H1 (cell line): ENCODE measurements around the gene UNK. TPM values are rescaled to one million over a fixed set of nuclear protein-coding genes. Genes with fewer than 3 reads are reported as not detected.

Experiments used
- CTCF ChIA-PET: fragments of 300-600 bp; sonication (Branson Sonifier 250); formaldehyde crosslinking; loops from one replicate; lab custom pipeline; 2021; ENCODE audit not compliant: partially characterized antibody; lab: Charles Lee
- POLR2A ChIA-PET: fragments of 300-600 bp; sonication (Branson Sonifier 250); formaldehyde crosslinking; loops from one replicate; lab custom pipeline; 2021; ENCODE audit warnings: inconsistent platforms; ENCODE audit not compliant: partially characterized antibody; lab: Charles Lee
- DNase-seq, 2 experiments: peaks; one replicate each; pipeline versions ENCODE4 v3.0.0 to v3.0.0-alpha.2; 2010 to 2022; ENCODE audit warnings: low spot score in 2 of 2, low read depth in 1 of 2, mixed read lengths in 1 of 2
- FAIRE-seq: peaks from 2 replicates; lab custom pipeline; 2011; peaks lifted over from hg19 to GRCh38; lab: Jason Lieb, UNC
- H2AFZ ChIP-seq: 2 replicates; pipeline ENCODE4 v1.8.1; 2012; ENCODE audit warnings: low read length, inconsistent platforms
- H2AK5ac ChIP-seq: 2 replicates; pipeline ENCODE4 v1.6.1; 2013; ENCODE audit warnings: low read depth, low read length
- H2BK120ac ChIP-seq: replicated peaks from 2 replicates; pipeline ENCODE3; 2013; ENCODE audit warnings: low read depth, low read length, inconsistent platforms
- H2BK12ac ChIP-seq: 2 replicates; pipeline ENCODE4 v1.6.1; 2013; ENCODE audit warnings: low read depth, low read length
- H2BK15ac ChIP-seq: 2 replicates; pipeline ENCODE4 v1.6.1; 2013; ENCODE audit warnings: low read length
- H2BK20ac ChIP-seq: 2 replicates; pipeline ENCODE4 v1.6.1; 2013; ENCODE audit warnings: low read length
- H2BK5ac ChIP-seq: 2 replicates; pipeline ENCODE4 v1.6.1; 2013; ENCODE audit warnings: low read depth, low read length
- H3K14ac ChIP-seq: 2 replicates; pipeline ENCODE4 v1.6.1; 2013; ENCODE audit warnings: inconsistent platforms; ENCODE audit not compliant: insufficient read length
- H3K18ac ChIP-seq: 2 replicates; pipeline ENCODE4 v1.6.1; 2013; ENCODE audit warnings: low read length; ENCODE audit errors: extremely low read depth
- H3K23ac ChIP-seq: 2 replicates; pipeline ENCODE4 v1.6.1; 2013; ENCODE audit warnings: inconsistent platforms; ENCODE audit not compliant: insufficient read length
- H3K23me2 ChIP-seq: 2 replicates; pipeline ENCODE4 v1.6.1; 2013; ENCODE audit warnings: low read depth, low read length
- H3K27ac ChIP-seq: 2 replicates; pipeline ENCODE4 v1.6.1; 2011; ENCODE audit warnings: low read depth, low read length, inconsistent platforms
- H3K27me3 ChIP-seq, 4 experiments: replicated peaks in 1 of 4; 1 replicate in 1 of 4; 2 replicates in 3 of 4; pipeline versions ENCODE4 v1.6.1 to v1.8.1; 2011 to 2013; ENCODE audit warnings: low read length in 3 of 4, mild to moderate bottlenecking in 3 of 4, inconsistent platforms in 2 of 4, mixed read lengths in 2 of 4, moderate library complexity in 1 of 4; ENCODE audit not compliant: control insufficient read depth in 3 of 4, insufficient read depth in 3 of 4; ENCODE audit errors: extremely low read depth in 1 of 4
- H3K36me3 ChIP-seq, 4 experiments: 2 replicates each; pipeline versions ENCODE4 v1.6.1 to v1.8.1; 2011 to 2013; ENCODE audit warnings: mild to moderate bottlenecking in 4 of 4, low read length in 3 of 4, moderate library complexity in 2 of 4, control low read depth in 1 of 4, inconsistent platforms in 1 of 4; ENCODE audit not compliant: insufficient read depth in 4 of 4, control insufficient read depth in 2 of 4
- H3K4ac ChIP-seq: replicated peaks from 2 replicates; pipeline ENCODE3; 2013; ENCODE audit warnings: low read length, low read depth, mixed read lengths, inconsistent platforms; ENCODE audit not compliant: insufficient read length
- H3K4me1 ChIP-seq, 4 experiments: replicated peaks in 1 of 4; 1 replicate in 1 of 4; 2 replicates in 3 of 4; pipeline versions ENCODE4 v1.6.1 to v1.8.1; 2011 to 2013; ENCODE audit warnings: low read length in 3 of 4, inconsistent platforms in 2 of 4, mixed read lengths in 1 of 4; ENCODE audit not compliant: insufficient read depth in 4 of 4, control insufficient read depth in 3 of 4
- H3K4me2 ChIP-seq, 2 experiments: 2 replicates each; pipeline versions ENCODE4 v1.6.1 to v1.8.1; 2011 to 2013; ENCODE audit warnings: low read depth in 2 of 2, low read length in 2 of 2, control low read depth in 1 of 2, inconsistent platforms in 1 of 2, mild to moderate bottlenecking in 1 of 2; ENCODE audit not compliant: insufficient read depth in 1 of 2
- H3K4me3 ChIP-seq, 4 experiments: fragments of 200-600, 300-600 bp in 1 of 4; sonication (generic), shearing (Covaris generic), sonication (Bioruptor Twin) in 1 of 4; 2 replicates each; pipeline versions ENCODE4 v1.5.1 to v1.8.1; 2011 to 2016; ENCODE audit warnings: low read length in 4 of 4, low read depth in 3 of 4, control low read depth in 2 of 4, inconsistent platforms in 2 of 4, mild to moderate bottlenecking in 2 of 4, mixed read lengths in 1 of 4, moderate library complexity in 1 of 4; ENCODE audit not compliant: insufficient read depth in 2 of 4; ENCODE audit errors: extremely low read depth in 1 of 4
- H3K56ac ChIP-seq: replicated peaks from 2 replicates; pipeline ENCODE3; 2013; ENCODE audit warnings: low read depth, mild to moderate bottlenecking, mixed read lengths, low read length, inconsistent platforms; ENCODE audit not compliant: insufficient read length
- H3K79me1 ChIP-seq: 2 replicates; pipeline ENCODE4 v1.6.1; 2013; ENCODE audit warnings: low read depth, low read length, control low read depth
- H3K79me2 ChIP-seq, 2 experiments: 2 replicates each; pipeline versions ENCODE4 v1.6.1 to v1.8.1; 2012 to 2013; ENCODE audit warnings: low read length in 2 of 2, mild to moderate bottlenecking in 2 of 2, inconsistent platforms in 1 of 2; ENCODE audit not compliant: insufficient read depth in 2 of 2, control insufficient read depth in 1 of 2
- H3K9ac ChIP-seq, 4 experiments: replicated peaks in 1 of 4; 1 replicate in 1 of 4; 2 replicates in 3 of 4; pipeline versions ENCODE4 v1.6.1 to v1.8.1; 2011 to 2013; ENCODE audit warnings: low read depth in 3 of 4, low read length in 3 of 4, control low read depth in 2 of 4, mild to moderate bottlenecking in 2 of 4, moderate library complexity in 2 of 4, inconsistent platforms in 1 of 4; ENCODE audit errors: extremely low read depth in 1 of 4
- H3K9me3 ChIP-seq, 2 experiments: 2 replicates each; pipeline versions ENCODE4 v1.6.1 to v1.8.1; 2012 to 2013; ENCODE audit warnings: mild to moderate bottlenecking in 2 of 2, moderate library complexity in 2 of 2, control low read depth in 1 of 2, inconsistent platforms in 1 of 2, low read depth in 1 of 2, low read length in 1 of 2, mixed read lengths in 1 of 2; ENCODE audit not compliant: insufficient read depth in 2 of 2
- H4K20me1 ChIP-seq, 2 experiments: replicated peaks in 1 of 2; 2 replicates each; pipeline versions ENCODE3 to v1.8.1; 2011 to 2013; ENCODE audit warnings: inconsistent platforms in 2 of 2, low read length in 2 of 2, mild to moderate bottlenecking in 1 of 2; ENCODE audit not compliant: insufficient read depth in 2 of 2, control insufficient read depth in 1 of 2
- H4K5ac ChIP-seq: 2 replicates; pipeline ENCODE4 v1.6.1; 2013; ENCODE audit warnings: low read length, low read depth, mixed read lengths, inconsistent platforms; ENCODE audit not compliant: insufficient read length
- H4K8ac ChIP-seq: 2 replicates; pipeline ENCODE4 v1.8.0; 2013; ENCODE audit warnings: mild to moderate bottlenecking, moderate library complexity, low read length, inconsistent platforms; ENCODE audit not compliant: insufficient read depth; ENCODE audit errors: extremely low read depth
- H4K91ac ChIP-seq: replicated peaks from 2 replicates; pipeline ENCODE3; 2013; ENCODE audit warnings: low read length, mixed read lengths, inconsistent platforms; ENCODE audit not compliant: insufficient read length
- ASH2L ChIP-seq: fragments of 200-600, 300-600 bp; sonication (generic); IDR thresholded peaks from one replicate; pipeline ENCODE4 v1.7.1; 2017; ENCODE audit warnings: low read length
- CHD1 ChIP-seq: IDR thresholded peaks from 2 replicates; pipeline ENCODE4 v1.6.1; 2012; ENCODE audit warnings: low read depth, low read length, improper control_type of control experiment
- JUN ChIP-seq: IDR thresholded peaks from 2 replicates; pipeline ENCODE4 v1.6.1; 2011; ENCODE audit warnings: low read depth, mild to moderate bottlenecking, improper control_type of control experiment, low read length
- KDM5A ChIP-seq: fragments of 200-600 bp; IDR thresholded peaks from 2 replicates; pipeline ENCODE4 v1.7.1; 2012; ENCODE audit warnings: mild to moderate bottlenecking, low read length, inconsistent platforms, mixed read lengths
- RAD21 ChIP-seq, 2 experiments: IDR thresholded peaks in 1 of 2; conservative IDR thresholded peaks in 1 of 2; 2 replicates each; pipeline ENCODE4 v1.6.1; 2011; ENCODE audit warnings: low read depth in 2 of 2, low read length in 2 of 2, improper control_type of control experiment in 1 of 2, inconsistent platforms in 1 of 2, mild to moderate bottlenecking in 1 of 2, moderate library complexity in 1 of 2
- RBBP5 ChIP-seq: IDR thresholded peaks from 2 replicates; pipeline ENCODE4 v1.7.1; 2012; ENCODE audit warnings: low read depth, mild to moderate bottlenecking, inconsistent platforms, low read length, moderate library complexity, borderline replicate concordance
- SIN3A ChIP-seq, 2 experiments: IDR thresholded peaks in 1 of 2; conservative IDR thresholded peaks in 1 of 2; 2 replicates each; pipeline ENCODE4 v1.6.1; 2011 to 2012; ENCODE audit warnings: low read length in 2 of 2, improper control_type of control experiment in 1 of 2, low read depth in 1 of 2, mild to moderate bottlenecking in 1 of 2
- SUZ12 ChIP-seq: fragments of 200-600 bp; sonication (generic); IDR thresholded peaks from 2 replicates; pipeline ENCODE4 v1.6.1; 2012; ENCODE audit warnings: mild to moderate bottlenecking, inconsistent platforms, low read length, moderate library complexity, mixed read lengths
- TBP ChIP-seq: IDR thresholded peaks from 2 replicates; pipeline ENCODE4 v1.6.1; 2011; ENCODE audit warnings: low read depth, low read length, improper control_type of control experiment
- WGBS, 2 experiments: shearing (Covaris generic) in 1 of 2; methylation state at CpG; one replicate each; pipeline versions ENCODE4 v1.1.6 to v1.1.7; 2013 to 2015; ENCODE audit warnings: low lambda C conversion rate in 2 of 2, mixed read lengths in 2 of 2, inconsistent platforms in 1 of 2, low coverage in 1 of 2, missing lambda C conversion rate in 1 of 2; ENCODE audit not compliant: insufficient replicate concordance in 2 of 2, insufficient coverage in 1 of 2, insufficient read length in 1 of 2; ENCODE audit errors: extremely low coverage in 1 of 2, missing lambda C conversion rate in 1 of 2; 5-methylcytosine and 5-hydroxymethylcytosine counted together
- polyA plus RNA-seq, 7 experiments: library from polyadenylated mRNA; depleted of rRNA in 3 of 7; stranded (reverse) in 5 of 7; unstranded in 2 of 7; fragments of >200 nt in 5 of 7; fragments of 200-250 nt in 2 of 7; gene quantifications; 1 replicate in 5 of 7; 2 replicates in 1 of 7; 4 replicates in 1 of 7; pipeline versions ENCODE4 v1.2.1 to v1.2.3, GENCODE V29; 2011 to 2013; ENCODE audit warnings: missing spikeins in 2 of 7, mixed read lengths in 2 of 7
- total RNA-seq: library from RNA; stranded (reverse); fragmentation: NEBNext Ultra II Directional; extraction: Animal tissue kit (Norgen Biotek cat#: 25700); gene quantifications from 2 replicates; pipeline ENCODE4 v1.2.1, GENCODE V29; 2021
- TF ChIP-seq, protein P1 (sequence below), 3 experiments: IDR thresholded peaks; 1 replicate in 2 of 3; 2 replicates in 1 of 3; pipeline versions ENCODE4 v1.5.1 to v1.6.1; 2011; ENCODE audit warnings: low read length in 3 of 3, mild to moderate bottlenecking in 3 of 3, inconsistent platforms in 2 of 3, low read depth in 1 of 3, moderate library complexity in 1 of 3; ENCODE audit not compliant: insufficient read depth in 1 of 3; ENCODE audit errors: control extremely low read depth in 1 of 3

UNK gene
- total and polyA plus RNA-seq, 2 of the 8 experiments (the other 6 are each of a cell fraction or from before 2014, with no cell fraction given), result 24.2 to 33.3 TPM

DNA sequence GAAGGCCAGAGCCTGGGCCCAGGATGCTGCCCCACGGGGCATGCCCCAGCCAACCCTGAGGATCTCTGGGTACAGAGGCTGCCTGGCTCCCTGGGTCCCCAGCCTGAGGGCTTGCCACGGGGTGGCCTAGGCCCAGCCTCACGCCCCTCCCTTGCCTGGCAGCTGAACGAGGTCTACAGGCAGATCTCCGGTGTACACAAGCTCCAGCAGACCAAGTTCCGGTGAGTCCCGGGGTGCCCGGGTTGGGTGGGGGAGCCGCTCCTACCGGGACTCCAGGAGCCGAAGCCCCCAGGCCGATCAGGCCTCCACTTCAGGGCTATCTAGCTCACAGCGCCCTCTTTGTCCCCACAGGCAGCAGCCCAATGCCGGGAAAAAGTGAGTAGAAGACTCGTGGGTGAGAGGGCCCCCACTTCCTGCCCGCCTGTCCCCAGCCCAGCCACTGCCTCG is 44.0 kb upstream of the UNK start:
- FAIRE-seq (no peak), DNase-seq (no peak)
- ChIA-PET CTCF (interaction anchor here (0.7 to 12.3 kb wide), 7 partner anchors 8 to 139 kb away, joined by 3 to 312 read pairs (median 7); partner anchors contain the start of gene SMIM5), POLR2A (interaction anchor here (0.9 to 1.4 kb wide), 2 partner anchors 13 to 39 kb away, joined by 3 to 4 read pairs; a partner anchor contains a TSS)
- peak overlapping the region; percentile 68 for H4K8ac ChIP-seq
- no peaks in the 10 kb centered on the region for H3K9me3 ChIP-seq
- H3K27me3 ChIP-seq, result no peaks in the 10 kb centered on the region
- no peaks in the 10 kb centered on the region for H3K36me3 ChIP-seq
- H3K4me1 ChIP-seq, result no peaks in the 10 kb centered on the region
- no peak overlapping the region for H3K4me2 ChIP-seq
- no peak overlapping the region for H2BK15ac ChIP-seq
- H4K5ac ChIP-seq, result no peak overlapping the region
- H4K20me1 ChIP-seq, result peaks cover 0 to 2% of the 10 kb centered on the region in 2 experiments
- H2AK5ac ChIP-seq, result no peak overlapping the region
- no peak overlapping the region for H3K18ac ChIP-seq
- no peak overlapping the region for H2BK120ac ChIP-seq
- no peaks in the 10 kb centered on the region for H3K79me1 ChIP-seq
- no peak overlapping the region for H3K4me3 ChIP-seq
- H3K14ac ChIP-seq, result no peak overlapping the region
- no peak overlapping the region for H3K56ac ChIP-seq
- H2AFZ ChIP-seq, result no peak overlapping the region
- 85% methylated on average over 15 of the region's 17 CpGs; no CpG with 5 or more reads in 1 of the 2 experiments for WGBS, 2 experiments
- no peak overlapping the region for H3K23ac ChIP-seq
- no peak for TF ChIP-seq JUN
- TF ChIP-seq ASH2L, result no peak
- no peak for TF ChIP-seq RBBP5
- no peak for TF ChIP-seq CHD1
- TF ChIP-seq, protein P1, sequence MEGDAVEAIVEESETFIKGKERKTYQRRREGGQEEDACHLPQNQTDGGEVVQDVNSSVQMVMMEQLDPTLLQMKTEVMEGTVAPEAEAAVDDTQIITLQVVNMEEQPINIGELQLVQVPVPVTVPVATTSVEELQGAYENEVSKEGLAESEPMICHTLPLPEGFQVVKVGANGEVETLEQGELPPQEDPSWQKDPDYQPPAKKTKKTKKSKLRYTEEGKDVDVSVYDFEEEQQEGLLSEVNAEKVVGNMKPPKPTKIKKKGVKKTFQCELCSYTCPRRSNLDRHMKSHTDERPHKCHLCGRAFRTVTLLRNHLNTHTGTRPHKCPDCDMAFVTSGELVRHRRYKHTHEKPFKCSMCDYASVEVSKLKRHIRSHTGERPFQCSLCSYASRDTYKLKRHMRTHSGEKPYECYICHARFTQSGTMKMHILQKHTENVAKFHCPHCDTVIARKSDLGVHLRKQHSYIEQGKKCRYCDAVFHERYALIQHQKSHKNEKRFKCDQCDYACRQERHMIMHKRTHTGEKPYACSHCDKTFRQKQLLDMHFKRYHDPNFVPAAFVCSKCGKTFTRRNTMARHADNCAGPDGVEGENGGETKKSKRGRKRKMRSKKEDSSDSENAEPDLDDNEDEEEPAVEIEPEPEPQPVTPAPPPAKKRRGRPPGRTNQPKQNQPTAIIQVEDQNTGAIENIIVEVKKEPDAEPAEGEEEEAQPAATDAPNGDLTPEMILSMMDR (IDR thresholded peaks at IDR 0.05; ENCODE audit: control extremely low read depth in 1 of 3, insufficient read depth in 1 of 3, low read depth in 1 of 3, low read length in 3 of 3), result 0 out of 4 replicates have a peak, but pooled peaks of 1 of the 3 experiments have one; percentile 4
- no peak for TF ChIP-seq SIN3A (conservative IDR thresholded peaks at IDR 0.05 in 1 of 2, IDR thresholded peaks at IDR 0.05 in 1 of 2; ENCODE audit: low read depth in 1 of 2, low read length in 2 of 2)
- TF ChIP-seq RAD21 (IDR thresholded peaks at IDR 0.05 in 1 of 2, conservative IDR thresholded peaks at IDR 0.05 in 1 of 2; ENCODE audit: low read depth in 2 of 2, low read length in 2 of 2), result peak in 1 of 2 experiments; percentile 24; a peak in 2 of 4 replicates
- no peak for TF ChIP-seq TBP
- TF ChIP-seq KDM5A, result no peak
- TF ChIP-seq SUZ12, result no peak
- H2BK5ac ChIP-seq, result no peak overlapping the region
- H3K79me2 ChIP-seq, result no peaks in the 10 kb centered on the region
- no peak overlapping the region for H3K27ac ChIP-seq
- no peaks in the 10 kb centered on the region for H3K23me2 ChIP-seq
- H3K9ac ChIP-seq, result no peak overlapping the region
- no peak overlapping the region for H2BK12ac ChIP-seq
- no peak overlapping the region for H2BK20ac ChIP-seq
- H3K4ac ChIP-seq, result no peak overlapping the region
- H4K91ac ChIP-seq, result peak overlapping the region; percentile 77
